Kidney (tissue), 14 donors: ENCODE measurements around the gene GRN. TPM values are rescaled to one million over a fixed set of nuclear protein-coding genes. Genes with fewer than 3 reads are reported as not detected.
A peak's percentile ranks its signal among the peaks of the same experiment; 100 is the strongest.

Experiments
- DNase-seq, 5 donors: peaks; one replicate each; pipeline ENCODE4 v3.0.0-alpha.2; 2013 to 2020
- FAIRE-seq: peaks from 2 replicates; lab custom pipeline; 2012; peaks lifted over from hg19 to GRCh38; lab: Jason Lieb, UNC
- H3K27ac ChIP-seq, 2 donors: one replicate each; pipeline ENCODE4 v1.7.0; 2013; ENCODE audit warnings: low read depth in 2 of 2, low read length in 2 of 2, inconsistent platforms in 1 of 2
- H3K27me3 ChIP-seq: one replicate; pipeline ENCODE4 v1.7.1; 2013; ENCODE audit warnings: low read length, inconsistent platforms; ENCODE audit not compliant: control insufficient read depth, insufficient read depth
- H3K36me3 ChIP-seq, 3 donors: one replicate each; pipeline versions ENCODE4 v1.7.0 to v1.7.1; 2013; ENCODE audit warnings: low read length in 3 of 3, control low read depth in 1 of 3, inconsistent platforms in 1 of 3; ENCODE audit not compliant: insufficient read depth in 3 of 3, control insufficient read depth in 2 of 3
- H3K4me1 ChIP-seq, 3 donors: one replicate each; pipeline versions ENCODE4 v1.7.0 to v1.7.1; 2013; ENCODE audit warnings: low read length in 3 of 3, inconsistent platforms in 1 of 3, low read depth in 1 of 3; ENCODE audit not compliant: control insufficient read depth in 2 of 3, insufficient read depth in 2 of 3
- H3K4me3 ChIP-seq, 3 donors: one replicate each; pipeline versions ENCODE4 v1.7.0 to v1.8.1; 2013; ENCODE audit warnings: low read length in 3 of 3, control low read depth in 1 of 3, inconsistent platforms in 1 of 3
- H3K9ac ChIP-seq, 3 donors: one replicate each; pipeline versions ENCODE4 v1.7.0 to v1.7.1; 2013; ENCODE audit warnings: low read length in 3 of 3, control low read depth in 1 of 3, inconsistent platforms in 1 of 3
- H3K9me3 ChIP-seq, 3 donors: one replicate each; pipeline versions ENCODE4 v1.7.0 to v1.7.1; 2013; ENCODE audit warnings: low read length in 3 of 3, control low read depth in 1 of 3, inconsistent platforms in 1 of 3; ENCODE audit not compliant: control insufficient read depth in 2 of 3, insufficient read depth in 1 of 3
- intact Hi-C: fragments of 100-400 bp; cut with DNase I; formaldehyde crosslinking; loops from one replicate; pipeline ENCODE4 v1.11.1; 2022
- polyA plus RNA-seq: library from polyadenylated mRNA; stranded (reverse); fragments of 350-450 nt; fragmentation: Illumina TruSeq; extraction: RNeasy Lipid Tissue Mini Kit (QIAGEN cat#74804); gene quantifications from one replicate; pipeline ENCODE4 v1.2.3, GENCODE V29; 2014; ENCODE audit warnings: low read depth, low replicate concordance; ENCODE audit not compliant: insufficient read depth
- total RNA-seq: library from RNA; stranded (reverse); fragmentation: NEBNext Ultra II Directional; extraction: Animal tissue kit (Norgen Biotek cat#: 25700); gene quantifications from one replicate; pipeline ENCODE4 v1.2.1, GENCODE V29; 2021
- TF ChIP-seq, protein P1 (sequence below): IDR thresholded peaks from 3 replicates; pipeline ENCODE4 v1.5.1; 2012; ENCODE audit warnings: mild to moderate bottlenecking, moderate library complexity, borderline replicate concordance; ENCODE audit not compliant: insufficient read depth; ENCODE audit errors: extremely low read depth
- donor health status: control.
- donor health status: control.
- donor health status: control.
- donor health status: control.
- donor health status: control.
- donor health status: DM: yes; HTN: yes; CAD: no.
- donor health status: Normal renal cell carcinoma (clear cell type).

Gene GRN
- total and polyA plus RNA-seq, 2 donors from 2014 or later = 235 to 353 TPM

DNA sequence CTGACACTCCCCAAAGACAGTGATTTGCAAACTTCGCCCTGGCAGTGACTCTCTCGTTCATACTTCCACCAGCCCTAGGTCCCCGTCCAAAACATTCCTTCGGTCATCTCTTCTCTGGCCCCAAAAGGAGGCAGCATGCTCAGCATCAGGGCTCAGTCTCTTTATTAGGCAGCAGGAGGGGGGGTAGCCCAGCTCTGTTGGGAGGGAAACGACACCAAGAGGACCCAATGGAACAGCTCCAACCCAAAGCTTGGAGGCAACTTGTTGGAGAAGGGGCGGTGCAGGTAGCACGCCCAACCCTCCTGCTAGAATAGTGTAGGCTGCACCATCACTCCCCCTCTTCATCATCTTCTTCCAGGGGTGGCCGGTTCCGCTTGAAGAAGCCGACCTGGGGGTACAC, 26.9 kb downstream of the GRN start:
- TF ChIP-seq, protein P1, sequence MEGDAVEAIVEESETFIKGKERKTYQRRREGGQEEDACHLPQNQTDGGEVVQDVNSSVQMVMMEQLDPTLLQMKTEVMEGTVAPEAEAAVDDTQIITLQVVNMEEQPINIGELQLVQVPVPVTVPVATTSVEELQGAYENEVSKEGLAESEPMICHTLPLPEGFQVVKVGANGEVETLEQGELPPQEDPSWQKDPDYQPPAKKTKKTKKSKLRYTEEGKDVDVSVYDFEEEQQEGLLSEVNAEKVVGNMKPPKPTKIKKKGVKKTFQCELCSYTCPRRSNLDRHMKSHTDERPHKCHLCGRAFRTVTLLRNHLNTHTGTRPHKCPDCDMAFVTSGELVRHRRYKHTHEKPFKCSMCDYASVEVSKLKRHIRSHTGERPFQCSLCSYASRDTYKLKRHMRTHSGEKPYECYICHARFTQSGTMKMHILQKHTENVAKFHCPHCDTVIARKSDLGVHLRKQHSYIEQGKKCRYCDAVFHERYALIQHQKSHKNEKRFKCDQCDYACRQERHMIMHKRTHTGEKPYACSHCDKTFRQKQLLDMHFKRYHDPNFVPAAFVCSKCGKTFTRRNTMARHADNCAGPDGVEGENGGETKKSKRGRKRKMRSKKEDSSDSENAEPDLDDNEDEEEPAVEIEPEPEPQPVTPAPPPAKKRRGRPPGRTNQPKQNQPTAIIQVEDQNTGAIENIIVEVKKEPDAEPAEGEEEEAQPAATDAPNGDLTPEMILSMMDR = no peak
- Histone ChIP-seq H3K27me3 (no peaks in the 10 kb centered on the region), H3K9me3 (no peaks in the 10 kb centered on the region), H3K4me1 (peaks cover 0 to 4% (median 0%) of the 10 kb centered on the region in 3 donors), H3K36me3 (no peaks in the 10 kb centered on the region), H3K9ac (no peak overlapping the region), H3K4me3 (no peak overlapping the region), H3K27ac (no peak overlapping the region)
- FAIRE-seq (no peak), DNase-seq (peak in 1 of 5 donors; percentile 39)
- intact Hi-C loops = no loop called here

DNA sequence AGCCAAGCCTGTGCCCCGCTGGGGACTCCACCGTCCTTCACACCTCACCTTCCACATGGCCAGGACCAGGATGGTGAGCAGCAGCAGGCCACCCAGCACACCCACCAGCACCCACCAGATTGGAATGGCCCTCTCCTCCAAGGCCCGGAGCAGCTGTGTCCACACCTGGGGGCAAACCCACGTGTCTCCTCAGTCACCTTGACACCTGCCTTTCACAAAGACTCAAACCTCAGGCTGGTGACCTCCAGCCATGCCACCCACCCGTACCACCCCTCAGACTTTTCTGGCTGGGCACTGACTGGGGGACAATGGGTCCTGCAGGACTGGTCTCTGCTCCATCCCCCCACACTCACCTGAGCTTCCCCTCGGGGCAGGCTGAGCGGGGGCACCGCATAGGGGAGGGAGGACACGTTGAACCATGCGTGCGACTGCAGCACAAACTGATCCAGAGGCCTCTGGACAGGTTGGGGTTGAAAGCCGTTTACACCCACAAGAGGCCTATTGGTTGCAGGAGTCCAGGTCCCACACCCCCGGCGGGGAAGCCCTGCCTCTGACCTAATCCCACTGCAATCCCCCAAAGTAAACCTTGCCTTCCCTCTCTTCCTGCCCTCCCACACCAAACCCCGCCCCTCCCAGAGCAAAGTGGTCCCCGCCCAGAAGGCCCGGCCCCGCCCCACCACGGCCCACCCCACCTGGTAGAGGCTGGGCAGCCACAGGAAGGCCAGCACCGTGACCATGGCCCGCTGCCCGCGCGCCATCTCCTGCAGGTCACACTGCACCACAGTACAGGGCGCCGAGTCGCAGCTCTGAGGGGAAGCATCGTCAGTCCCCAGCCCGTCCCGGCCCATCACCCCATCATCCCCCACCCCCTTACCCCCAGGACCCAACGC, 29.4 kb downstream of the GRN start:
- H3K36me3 ChIP-seq = no peaks in the 10 kb centered on the region
- intact Hi-C loops = no loop called here
- no peaks in the 10 kb centered on the region for H3K9me3 ChIP-seq
- H3K4me3 ChIP-seq = no peak overlapping the region
- peak overlapping the region in 1 of 3 donors; percentile 3 for H3K9ac ChIP-seq
- H3K27me3 ChIP-seq = no peaks in the 10 kb centered on the region
- no peak for FAIRE-seq
- TF ChIP-seq, protein P1 = no peak
- H3K27ac ChIP-seq = no peak overlapping the region
- H3K4me1 ChIP-seq = peaks cover 0 to 4% (median 0%) of the 10 kb centered on the region in 3 donors
- peak; percentile 62 to 90 (median 84) for DNase-seq

DNA sequence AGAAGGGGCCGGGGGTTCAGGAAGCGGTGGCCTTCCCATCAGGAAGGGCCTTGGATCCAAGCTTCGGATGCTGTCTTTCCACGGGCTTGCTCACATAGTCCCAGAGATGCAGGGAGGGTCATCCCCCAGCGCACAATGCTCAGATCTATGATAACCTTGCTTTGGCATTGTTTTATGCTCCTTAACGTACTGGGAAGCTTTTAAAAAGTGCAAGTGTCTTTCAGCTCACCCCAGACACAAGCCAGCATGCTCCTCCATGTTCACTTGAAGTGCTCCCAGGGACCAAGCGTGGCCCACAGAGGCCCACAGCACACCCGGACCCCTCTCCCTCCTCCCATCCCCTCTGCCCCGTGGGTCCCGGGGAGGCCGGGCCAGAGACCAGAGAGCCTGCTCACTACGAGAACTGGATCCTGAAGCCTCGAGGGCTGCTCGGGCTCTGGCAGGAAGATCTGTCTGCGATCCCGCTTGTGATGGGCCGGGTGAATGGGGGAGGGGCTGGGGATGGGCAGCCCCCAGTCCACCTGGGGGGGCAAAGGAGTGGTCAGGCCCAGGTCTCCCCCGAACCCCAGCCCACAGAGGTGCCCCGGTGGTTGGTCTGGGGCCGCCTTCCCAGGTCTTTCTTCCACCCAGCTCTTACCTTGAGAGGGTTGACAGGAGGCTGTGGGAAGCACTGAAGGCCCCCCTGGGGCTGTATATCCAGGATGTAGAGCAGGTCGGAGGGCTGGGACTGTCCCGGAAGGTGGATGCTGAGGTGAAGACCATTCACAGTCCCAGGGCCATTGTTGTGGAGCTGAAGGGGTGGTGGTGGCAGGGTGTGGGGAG, 30.3 kb downstream of the GRN start:
- H3K27me3 ChIP-seq = no peaks in the 10 kb centered on the region
- TF ChIP-seq, protein P1 = no peak
- no peak overlapping the region for H3K27ac ChIP-seq
- peaks cover 0 to 4% (median 0%) of the 10 kb centered on the region in 3 donors for H3K4me1 ChIP-seq
- intact Hi-C loops = no loop called here
- peak in 3 of 5 donors; percentile 23 to 70 (median 62) for DNase-seq
- FAIRE-seq = no peak
- no peak overlapping the region for H3K9ac ChIP-seq
- no peak overlapping the region for H3K4me3 ChIP-seq
- no peaks in the 10 kb centered on the region for H3K9me3 ChIP-seq
- no peaks in the 10 kb centered on the region for H3K36me3 ChIP-seq
